HUES64 (cell line): ENCODE measurements around the gene GALNT13.

Source experiments
- H3K27ac ChIP-seq: 2 replicates; pipeline ENCODE4 v1.7.0; 2013; ENCODE audit warnings: low read depth, low read length, inconsistent platforms
- H3K27me3 ChIP-seq: 2 replicates; pipeline ENCODE4 v1.6.1; 2013; ENCODE audit warnings: mild to moderate bottlenecking, low read length; ENCODE audit not compliant: insufficient read depth
- H3K36me3 ChIP-seq: 2 replicates; pipeline ENCODE4 v1.6.1; 2013; ENCODE audit warnings: mild to moderate bottlenecking, low read length; ENCODE audit not compliant: insufficient read depth
- H3K4me1 ChIP-seq: 2 replicates; pipeline ENCODE4 v1.6.1; 2013; ENCODE audit warnings: mild to moderate bottlenecking, low read length, moderate library complexity; ENCODE audit not compliant: insufficient read depth
- H3K4me3 ChIP-seq: 2 replicates; pipeline ENCODE4 v1.5.1; 2013; ENCODE audit warnings: mild to moderate bottlenecking, low read length, moderate library complexity
- H3K9ac ChIP-seq: 2 replicates; pipeline ENCODE4 v1.6.1; 2013; ENCODE audit warnings: mild to moderate bottlenecking, low read depth, low read length
- H3K9me3 ChIP-seq: 2 replicates; pipeline ENCODE4 v1.6.1; 2013; ENCODE audit warnings: low read depth, low read length; ENCODE audit not compliant: insufficient read depth
- WGBS: fragments of 150-250, 120-280 bp; methylation state at CpG from one replicate; pipeline ENCODE4 v1.1.7; 2013; ENCODE audit warnings: missing lambda C conversion rate; 5-methylcytosine and 5-hydroxymethylcytosine counted together

Gene GALNT13

DNA sequence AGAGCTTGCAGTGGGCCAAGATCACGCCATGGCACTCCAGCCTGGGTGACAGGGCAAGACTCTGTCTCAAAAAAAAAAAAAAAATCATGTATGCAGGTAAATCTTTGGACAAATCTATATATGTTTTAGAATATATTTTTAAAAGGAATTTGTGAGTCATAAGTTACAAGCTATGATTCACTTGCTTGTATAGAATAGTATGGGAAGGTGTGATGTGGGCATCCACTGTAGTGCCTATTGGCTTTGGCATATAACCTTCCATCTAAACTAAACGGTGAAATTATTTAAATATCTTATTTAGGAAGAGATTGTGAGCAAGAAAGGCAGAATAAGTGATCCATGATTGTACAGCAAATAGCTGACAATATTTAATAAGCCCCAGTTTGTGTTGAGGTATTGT lies 261.1 kb downstream of the GALNT13 start:
- 27% methylated on average over 1 of the region's 2 CpGs for WGBS
- Histone ChIP-seq H3K9me3 (no peaks in the 10 kb centered on the region), H3K4me1 (no peaks in the 10 kb centered on the region), H3K4me3 (no peak overlapping the region), H3K27me3 (no peaks in the 10 kb centered on the region), H3K36me3 (no peaks in the 10 kb centered on the region), H3K27ac (no peak overlapping the region), H3K9ac (no peak overlapping the region)

GRCh38 chr2:154133823-154134222 lies 262.1 kb downstream of the GALNT13 start:
- H3K36me3 ChIP-seq = no peaks in the 10 kb centered on the region
- WGBS = 82% methylated on average over 3 of the region's 3 CpGs
- H3K27me3 ChIP-seq = no peaks in the 10 kb centered on the region
- H3K4me1 ChIP-seq = no peaks in the 10 kb centered on the region
- H3K9me3 ChIP-seq = no peaks in the 10 kb centered on the region
- H3K4me3 ChIP-seq = no peak overlapping the region
- no peak overlapping the region for H3K9ac ChIP-seq
- H3K27ac ChIP-seq = no peak overlapping the region

- H3K27ac ChIP-seq = no peak overlapping the region
- H3K36me3 ChIP-seq = no peaks in the 10 kb centered on the region
- 98% methylated on average over 4 of the region's 4 CpGs for WGBS
- no peak overlapping the region for H3K9ac ChIP-seq
- no peaks in the 10 kb centered on the region for H3K9me3 ChIP-seq
- no peaks in the 10 kb centered on the region for H3K27me3 ChIP-seq
- no peak overlapping the region for H3K4me3 ChIP-seq
- 0 out of 2 replicates have a peak, but pooled peaks cover 4% of the 10 kb centered on the region for H3K4me1 ChIP-seq
These were observed 268.7 kb downstream of the GALNT13 start for GRCh38 chr2:154140249-154141025.

- no peaks in the 10 kb centered on the region for H3K27me3 ChIP-seq
- no peaks in the 10 kb centered on the region for H3K36me3 ChIP-seq
- H3K9ac ChIP-seq = no peak overlapping the region
- no peak overlapping the region for H3K4me3 ChIP-seq
- H3K4me1 ChIP-seq = 0 out of 2 replicates have a peak, but pooled peaks cover 4% of the 10 kb centered on the region
- no peak overlapping the region for H3K27ac ChIP-seq
- WGBS = 77% methylated on average over 2 of the region's 2 CpGs
- no peaks in the 10 kb centered on the region for H3K9me3 ChIP-seq
These were observed 270.8 kb downstream of the GALNT13 start for GRCh38 chr2:154142480-154142879.

GRCh38 chr2:154143105-154143504 lies 271.4 kb downstream of the GALNT13 start:
- Histone ChIP-seq H3K36me3 (no peaks in the 10 kb centered on the region), H3K9me3 (no peaks in the 10 kb centered on the region), H3K27ac (no peak overlapping the region), H3K4me3 (no peak overlapping the region), H3K27me3 (no peaks in the 10 kb centered on the region), H3K4me1 (0 out of 2 replicates have a peak, but pooled peaks cover 4% of the 10 kb centered on the region), H3K9ac (no peak overlapping the region)
- 95% methylated on average over 3 of the region's 4 CpGs for WGBS

DNA sequence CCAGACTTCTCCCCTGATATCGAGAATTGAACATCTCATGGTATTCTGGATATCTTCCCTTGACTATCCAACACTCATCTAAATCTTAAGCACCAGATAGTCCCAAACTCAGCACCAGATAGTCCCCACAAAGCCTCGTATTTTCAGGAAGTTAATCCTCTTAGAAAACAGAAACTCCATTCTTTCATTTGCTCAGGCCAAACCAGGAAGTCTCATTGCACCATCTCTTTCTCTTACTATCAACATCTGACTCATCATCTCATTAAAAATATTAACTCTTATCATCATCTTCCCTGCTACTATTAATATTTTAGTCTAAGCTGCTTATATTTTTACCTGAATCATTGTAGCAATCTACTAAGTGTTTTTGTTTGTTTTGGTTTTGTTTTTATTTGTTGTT lies 286.4 kb downstream of the GALNT13 start:
- Histone ChIP-seq H3K4me3 (no peak overlapping the region), H3K9me3 (peaks cover 10% of the 10 kb centered on the region), H3K36me3 (no peaks in the 10 kb centered on the region), H3K27me3 (no peaks in the 10 kb centered on the region), H3K27ac (no peak overlapping the region), H3K9ac (no peak overlapping the region), H3K4me1 (no peaks in the 10 kb centered on the region)
- WGBS = 90% methylated on average over 2 of the region's 2 CpGs

- Histone ChIP-seq H3K27me3 (no peaks in the 10 kb centered on the region), H3K4me3 (no peak overlapping the region), H3K4me1 (no peaks in the 10 kb centered on the region), H3K9me3 (no peaks in the 10 kb centered on the region), H3K36me3 (no peaks in the 10 kb centered on the region), H3K9ac (no peak overlapping the region), H3K27ac (no peak overlapping the region)
- WGBS = 98% methylated on average over 2 of the region's 2 CpGs
These were observed 289.6 kb downstream of the GALNT13 start for GRCh38 chr2:154161286-154161685.

GRCh38 chr2:154170400-154170799 lies 298.7 kb downstream of the GALNT13 start:
- WGBS = 100% methylated on average over 1 of the region's 1 CpG
- Histone ChIP-seq H3K9ac (no peak overlapping the region), H3K36me3 (no peaks in the 10 kb centered on the region), H3K4me1 (no peaks in the 10 kb centered on the region), H3K27ac (no peak overlapping the region), H3K27me3 (no peaks in the 10 kb centered on the region), H3K4me3 (no peak overlapping the region), H3K9me3 (no peaks in the 10 kb centered on the region)

DNA sequence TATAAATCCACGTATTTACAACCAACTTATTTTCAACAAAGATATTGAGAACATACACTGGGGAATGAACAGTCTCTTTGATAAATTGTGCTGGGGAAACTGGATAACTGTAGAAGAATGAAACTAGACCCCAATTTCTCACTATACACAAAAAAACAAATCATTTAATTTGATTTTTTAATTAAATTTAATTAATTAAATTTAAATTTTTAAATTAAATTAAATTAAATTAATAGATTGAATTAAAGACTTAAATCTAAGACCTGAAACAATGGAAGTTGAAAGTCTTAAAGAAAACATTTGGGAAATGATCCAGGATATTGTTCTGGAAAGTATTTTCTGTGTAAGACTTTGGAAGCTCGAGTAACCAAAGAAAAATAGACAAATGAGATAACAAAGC lies 301.4 kb downstream of the GALNT13 start:
- no peaks in the 10 kb centered on the region for H3K4me1 ChIP-seq
- H3K4me3 ChIP-seq = no peak overlapping the region
- no peaks in the 10 kb centered on the region for H3K36me3 ChIP-seq
- H3K27ac ChIP-seq = no peak overlapping the region
- no peaks in the 10 kb centered on the region for H3K27me3 ChIP-seq
- H3K9me3 ChIP-seq = no peaks in the 10 kb centered on the region
- 88% methylated on average over 1 of the region's 2 CpGs for WGBS
- no peak overlapping the region for H3K9ac ChIP-seq

DNA sequence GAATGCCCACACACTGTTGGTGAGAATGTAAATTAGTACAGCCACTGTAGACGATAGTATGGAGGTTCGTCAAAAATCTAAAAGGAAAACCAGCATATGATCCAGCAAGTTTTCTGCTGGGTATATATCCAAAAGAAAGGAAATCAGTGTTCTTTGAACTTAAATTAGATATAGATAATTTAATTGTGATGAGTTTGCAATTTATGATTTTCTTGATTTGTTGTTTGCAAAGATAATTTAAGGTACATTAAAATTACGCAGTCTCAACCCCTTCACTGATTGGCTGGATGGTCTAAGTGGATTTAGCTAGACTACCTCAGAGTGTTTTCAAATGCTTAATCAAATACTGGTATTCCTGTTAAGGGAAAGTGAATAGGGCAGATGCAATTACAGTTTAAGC lies 302.2 kb downstream of the GALNT13 start:
- no peaks in the 10 kb centered on the region for H3K9me3 ChIP-seq
- no peaks in the 10 kb centered on the region for H3K36me3 ChIP-seq
- H3K27ac ChIP-seq = no peak overlapping the region
- no peak overlapping the region for H3K4me3 ChIP-seq
- 0 out of 2 replicates have a peak, but pooled peaks cover 4% of the 10 kb centered on the region for H3K4me1 ChIP-seq
- WGBS = 93% methylated on average over 3 of the region's 3 CpGs
- H3K27me3 ChIP-seq = no peaks in the 10 kb centered on the region
- no peak overlapping the region for H3K9ac ChIP-seq

GRCh38 chr2:154182008-154182407 lies 310.3 kb downstream of the GALNT13 start:
- H3K27ac ChIP-seq = no peak overlapping the region
- H3K4me3 ChIP-seq = no peak overlapping the region
- no peak overlapping the region for H3K9ac ChIP-seq
- H3K9me3 ChIP-seq = 0 out of 2 replicates have a peak, but pooled peaks cover 3% of the 10 kb centered on the region
- 94% methylated on average over 4 of the region's 5 CpGs for WGBS
- no peaks in the 10 kb centered on the region for H3K27me3 ChIP-seq
- H3K4me1 ChIP-seq = peaks cover 20% of the 10 kb centered on the region
- no peaks in the 10 kb centered on the region for H3K36me3 ChIP-seq
